GM12892 (cell line): Measurements from ENCODE around the gene BEX4.
"Not testable (repeated sequence)": the region's sequence is repeated elsewhere in the genome, so short reads cannot be mapped to it uniquely, and the experiment has no call there.

Source experiments
- POLR2A ChIP-seq: IDR thresholded peaks from 2 replicates; pipeline ENCODE4 v1.6.1; 2011; ENCODE audit warnings: low read depth, low read length, control low read depth
- POLR2AphosphoS5 ChIP-seq: IDR thresholded peaks from 2 replicates; pipeline ENCODE4 v1.6.1; 2011; ENCODE audit warnings: low read depth, low read length, control low read depth
- TAF1 ChIP-seq: IDR thresholded peaks from 2 replicates; pipeline ENCODE4 v1.6.1; 2011; ENCODE audit warnings: low read depth, mild to moderate bottlenecking, control low read depth, low read length, borderline replicate concordance

DNA sequence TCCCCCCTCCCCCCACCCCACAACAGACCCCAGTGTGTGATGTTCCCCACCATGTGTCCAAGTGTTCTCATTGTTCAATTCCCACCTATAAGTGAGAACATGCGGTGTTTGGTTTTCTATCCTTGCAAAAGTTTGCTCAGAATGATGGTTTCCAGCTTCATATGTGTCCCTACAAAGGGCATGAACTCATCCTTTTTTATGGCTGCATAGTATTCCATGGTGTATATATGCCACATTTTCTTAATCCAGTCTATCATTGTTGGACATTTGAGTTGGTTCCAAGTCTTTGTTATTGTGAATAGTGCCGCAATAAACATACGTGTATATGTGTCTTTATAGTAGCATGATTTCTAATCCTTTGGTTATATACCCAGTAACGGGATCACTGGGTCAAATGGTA lies 16.2 kb upstream of the BEX4 start:
- TF ChIP-seq POLR2A, TAF1, POLR2AphosphoS5: not testable (repeated sequence)
